ENCODE data around the gene STAB2. TPM values are rescaled to one million over a fixed set of nuclear protein-coding genes. Genes with fewer than 3 reads are reported as not detected.

The STAB2 gene
- polyA plus RNA-seq, 1 donor from 2014 or later = not detected

DNA sequence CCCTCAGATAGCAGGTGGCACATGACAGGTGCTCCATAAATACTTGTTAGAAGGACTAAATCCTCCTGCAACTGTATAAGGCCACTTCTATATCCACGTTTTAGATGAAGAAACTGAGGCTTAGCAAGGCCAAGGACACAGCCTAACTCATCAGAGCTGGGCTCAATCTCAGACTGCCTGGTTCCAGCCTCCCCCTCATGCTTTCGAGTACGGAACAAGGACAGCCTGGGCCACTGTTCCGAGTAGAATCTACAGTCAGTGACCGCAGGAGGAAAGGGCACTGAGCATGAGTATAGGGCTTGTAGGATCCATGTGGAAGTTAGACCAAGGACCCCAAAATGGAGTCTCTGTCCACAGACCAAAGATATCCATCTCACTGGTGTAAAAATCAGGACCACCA, 169.4 kb downstream of the STAB2 start:
- Histone ChIP-seq H4K20me1 (ENCODE audit: insufficient read depth) (no peaks in the 10 kb centered on the region), H3F3A (ENCODE audit: insufficient read depth, low read length, poor library complexity, severe bottlenecking) (no peaks in the 10 kb centered on the region), H3K4me2 (ENCODE audit: low read length) (no peak overlapping the region), H2AFZ (ENCODE audit: low read depth, low read length) (no peak overlapping the region), H3K27me3 (ENCODE audit: insufficient read depth, low read depth, low read length) (no peaks in the 10 kb centered on the region), H3K4me3 (ENCODE audit: low read length) (no peak overlapping the region), H3K79me2 (replicated peaks; ENCODE audit: insufficient read depth, low read length) (no peaks in the 10 kb centered on the region), H3K9me3 (ENCODE audit: low read length) (no peaks in the 10 kb centered on the region), H3K9ac (ENCODE audit: low read length) (no peak overlapping the region), H3K36me3 (ENCODE audit: insufficient read depth, low read length) (no peaks in the 10 kb centered on the region), H3K9me2 (ENCODE audit: insufficient read depth, low read length) (no peaks in the 10 kb centered on the region), H3K27ac (ENCODE audit: low read length) (no peak overlapping the region)
- TF ChIP-seq SMC3 (conservative IDR thresholded peaks at IDR 0.05; ENCODE audit: poor library complexity) (no peak), RAD21 (conservative IDR thresholded peaks at IDR 0.05) (no peak)

DNA sequence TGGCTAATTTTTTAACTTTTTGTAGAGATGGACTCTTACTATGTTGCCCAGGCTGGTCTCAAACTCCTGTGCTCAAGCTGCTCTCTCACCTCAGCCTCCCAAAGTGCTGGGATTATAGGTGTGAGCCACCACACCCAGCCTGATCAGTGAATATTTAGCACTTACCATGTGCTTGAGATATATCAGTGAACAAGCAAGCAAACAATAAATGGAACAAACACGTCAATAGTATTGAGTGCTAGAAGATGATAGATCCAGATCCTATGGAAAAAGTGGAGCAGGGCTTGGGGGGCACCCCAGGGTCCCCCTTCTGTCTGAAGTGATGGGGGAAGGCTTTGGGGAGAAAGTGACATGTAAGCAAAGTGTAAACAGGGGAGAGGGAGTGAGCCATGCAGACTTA, 170.2 kb downstream of the STAB2 start:
- Histone ChIP-seq H3K9me3 (ENCODE audit: low read length) (no peaks in the 10 kb centered on the region), H2AFZ (ENCODE audit: low read depth, low read length) (no peak overlapping the region), H3K9me2 (ENCODE audit: insufficient read depth, low read length) (no peaks in the 10 kb centered on the region), H3K4me2 (ENCODE audit: low read length) (no peak overlapping the region), H3K9ac (ENCODE audit: low read length) (no peak overlapping the region), H3F3A (ENCODE audit: insufficient read depth, low read length, poor library complexity, severe bottlenecking) (no peaks in the 10 kb centered on the region), H4K20me1 (ENCODE audit: insufficient read depth) (no peaks in the 10 kb centered on the region), H3K27ac (ENCODE audit: low read length) (no peak overlapping the region), H3K79me2 (replicated peaks; ENCODE audit: insufficient read depth, low read length) (no peaks in the 10 kb centered on the region), H3K36me3 (ENCODE audit: insufficient read depth, low read length) (no peaks in the 10 kb centered on the region), H3K27me3 (ENCODE audit: insufficient read depth, low read depth, low read length) (no peaks in the 10 kb centered on the region), H3K4me3 (ENCODE audit: low read length) (no peak overlapping the region)
- TF ChIP-seq TAF1 (IDR thresholded peaks at IDR 0.05; ENCODE audit: low read depth) (no peak), MXI1 (conservative IDR thresholded peaks at IDR 0.05; ENCODE audit: poor library complexity, severe bottlenecking) (no peak), EP300 (conservative IDR thresholded peaks at IDR 0.05; ENCODE audit: poor library complexity, severe bottlenecking) (no peak), SMC3 (conservative IDR thresholded peaks at IDR 0.05; ENCODE audit: poor library complexity) (no peak), RAD21 (conservative IDR thresholded peaks at IDR 0.05) (no peak), EZH2 (IDR thresholded peaks at IDR 0.05; ENCODE audit: borderline replicate concordance, insufficient read depth, low read length, poor library complexity, severe bottlenecking) (no peak), POLR2AphosphoS5 (IDR thresholded peaks at IDR 0.05) (no peak)
- TF ChIP-seq, protein P1, sequence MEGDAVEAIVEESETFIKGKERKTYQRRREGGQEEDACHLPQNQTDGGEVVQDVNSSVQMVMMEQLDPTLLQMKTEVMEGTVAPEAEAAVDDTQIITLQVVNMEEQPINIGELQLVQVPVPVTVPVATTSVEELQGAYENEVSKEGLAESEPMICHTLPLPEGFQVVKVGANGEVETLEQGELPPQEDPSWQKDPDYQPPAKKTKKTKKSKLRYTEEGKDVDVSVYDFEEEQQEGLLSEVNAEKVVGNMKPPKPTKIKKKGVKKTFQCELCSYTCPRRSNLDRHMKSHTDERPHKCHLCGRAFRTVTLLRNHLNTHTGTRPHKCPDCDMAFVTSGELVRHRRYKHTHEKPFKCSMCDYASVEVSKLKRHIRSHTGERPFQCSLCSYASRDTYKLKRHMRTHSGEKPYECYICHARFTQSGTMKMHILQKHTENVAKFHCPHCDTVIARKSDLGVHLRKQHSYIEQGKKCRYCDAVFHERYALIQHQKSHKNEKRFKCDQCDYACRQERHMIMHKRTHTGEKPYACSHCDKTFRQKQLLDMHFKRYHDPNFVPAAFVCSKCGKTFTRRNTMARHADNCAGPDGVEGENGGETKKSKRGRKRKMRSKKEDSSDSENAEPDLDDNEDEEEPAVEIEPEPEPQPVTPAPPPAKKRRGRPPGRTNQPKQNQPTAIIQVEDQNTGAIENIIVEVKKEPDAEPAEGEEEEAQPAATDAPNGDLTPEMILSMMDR (IDR thresholded peaks at IDR 0.05; ENCODE audit: poor library complexity, severe bottlenecking) = no peak
- TF ChIP-seq, protein P2, sequence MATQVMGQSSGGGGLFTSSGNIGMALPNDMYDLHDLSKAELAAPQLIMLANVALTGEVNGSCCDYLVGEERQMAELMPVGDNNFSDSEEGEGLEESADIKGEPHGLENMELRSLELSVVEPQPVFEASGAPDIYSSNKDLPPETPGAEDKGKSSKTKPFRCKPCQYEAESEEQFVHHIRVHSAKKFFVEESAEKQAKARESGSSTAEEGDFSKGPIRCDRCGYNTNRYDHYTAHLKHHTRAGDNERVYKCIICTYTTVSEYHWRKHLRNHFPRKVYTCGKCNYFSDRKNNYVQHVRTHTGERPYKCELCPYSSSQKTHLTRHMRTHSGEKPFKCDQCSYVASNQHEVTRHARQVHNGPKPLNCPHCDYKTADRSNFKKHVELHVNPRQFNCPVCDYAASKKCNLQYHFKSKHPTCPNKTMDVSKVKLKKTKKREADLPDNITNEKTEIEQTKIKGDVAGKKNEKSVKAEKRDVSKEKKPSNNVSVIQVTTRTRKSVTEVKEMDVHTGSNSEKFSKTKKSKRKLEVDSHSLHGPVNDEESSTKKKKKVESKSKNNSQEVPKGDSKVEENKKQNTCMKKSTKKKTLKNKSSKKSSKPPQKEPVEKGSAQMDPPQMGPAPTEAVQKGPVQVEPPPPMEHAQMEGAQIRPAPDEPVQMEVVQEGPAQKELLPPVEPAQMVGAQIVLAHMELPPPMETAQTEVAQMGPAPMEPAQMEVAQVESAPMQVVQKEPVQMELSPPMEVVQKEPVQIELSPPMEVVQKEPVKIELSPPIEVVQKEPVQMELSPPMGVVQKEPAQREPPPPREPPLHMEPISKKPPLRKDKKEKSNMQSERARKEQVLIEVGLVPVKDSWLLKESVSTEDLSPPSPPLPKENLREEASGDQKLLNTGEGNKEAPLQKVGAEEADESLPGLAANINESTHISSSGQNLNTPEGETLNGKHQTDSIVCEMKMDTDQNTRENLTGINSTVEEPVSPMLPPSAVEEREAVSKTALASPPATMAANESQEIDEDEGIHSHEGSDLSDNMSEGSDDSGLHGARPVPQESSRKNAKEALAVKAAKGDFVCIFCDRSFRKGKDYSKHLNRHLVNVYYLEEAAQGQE (IDR thresholded peaks at IDR 0.05; ENCODE audit: borderline replicate concordance) = no peak

Data from neural cell (in vitro differentiated cells).